CD4-positive, alpha-beta T cell treated with Interleukin-1 beta for 1 hour (primary cell): Measurements from ENCODE around the gene GAS6.
"Not testable (repeated sequence)": the region's sequence is repeated elsewhere in the genome, so short reads cannot be mapped to it uniquely, and the experiment has no call there.

Source experiments
- DNase-seq, 2 donors: peaks; one replicate each; pipeline ENCODE4 v3.0.0-alpha.2; 2020 to 2022

The GAS6 gene

DNA sequence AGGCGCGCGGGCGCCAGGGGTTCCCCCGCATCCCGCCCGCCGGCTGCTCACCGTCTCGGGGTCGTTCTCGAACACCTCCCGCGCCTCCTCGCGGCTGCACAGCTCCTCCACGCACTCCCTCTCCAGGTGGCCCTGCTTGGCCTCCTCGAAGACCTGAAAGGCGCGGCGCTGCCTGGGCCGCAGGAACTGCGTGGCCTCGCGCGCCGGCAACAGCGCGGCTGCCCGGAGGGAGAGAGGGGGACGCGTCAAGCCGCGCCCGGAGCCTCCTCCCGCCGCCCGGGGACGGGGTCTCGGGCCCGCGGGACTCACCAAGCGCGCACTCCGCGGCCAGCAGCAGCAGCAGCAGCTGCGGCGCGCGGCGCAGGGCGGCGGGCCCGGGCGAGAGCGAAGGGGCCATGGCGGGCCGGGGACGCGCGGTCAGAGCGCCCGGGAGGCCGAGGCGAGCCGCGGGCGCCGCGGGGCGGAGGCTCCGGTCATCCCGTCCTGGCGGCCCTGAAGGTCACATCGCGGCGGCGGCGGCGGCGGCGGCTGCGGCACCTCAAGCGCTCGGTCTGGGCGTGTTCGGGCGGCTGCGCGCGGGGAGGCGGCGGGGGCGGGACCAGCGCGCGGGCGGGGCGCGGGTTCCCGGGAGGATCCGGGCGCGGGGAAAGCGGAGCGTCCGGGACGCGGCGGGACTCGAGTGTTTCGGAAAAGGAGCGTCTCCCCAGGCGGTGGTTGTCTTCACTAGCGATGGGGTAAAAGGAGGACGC is at the start of gene GAS6:
Gene GAS6 (minus strand): TSS at position 553 of the 749 bp plus-strand sequence. CDS start 156 bp downstream, at position 397.
- no peak for DNase-seq

DNA sequence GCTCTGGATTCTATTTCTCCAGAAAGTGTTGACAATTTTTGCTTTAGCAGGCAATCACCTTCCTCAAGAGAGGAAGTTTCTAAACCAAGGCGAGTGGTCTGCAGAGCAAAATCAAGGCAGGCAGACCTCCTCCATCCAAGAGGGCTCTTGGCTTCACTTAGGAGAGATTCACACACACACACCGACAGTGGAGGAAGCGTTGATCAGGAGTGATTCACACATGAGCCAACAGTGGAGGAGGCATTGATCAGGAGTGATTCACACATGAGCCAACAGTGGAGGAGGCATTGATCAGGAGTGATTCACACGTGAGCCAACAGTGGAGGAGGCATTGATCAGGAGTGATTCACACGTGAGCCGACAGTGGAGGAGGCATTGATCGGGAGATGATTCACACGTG is 49.5 kb upstream of the GAS6 start:
- not testable (repeated sequence) for DNase-seq

DNA sequence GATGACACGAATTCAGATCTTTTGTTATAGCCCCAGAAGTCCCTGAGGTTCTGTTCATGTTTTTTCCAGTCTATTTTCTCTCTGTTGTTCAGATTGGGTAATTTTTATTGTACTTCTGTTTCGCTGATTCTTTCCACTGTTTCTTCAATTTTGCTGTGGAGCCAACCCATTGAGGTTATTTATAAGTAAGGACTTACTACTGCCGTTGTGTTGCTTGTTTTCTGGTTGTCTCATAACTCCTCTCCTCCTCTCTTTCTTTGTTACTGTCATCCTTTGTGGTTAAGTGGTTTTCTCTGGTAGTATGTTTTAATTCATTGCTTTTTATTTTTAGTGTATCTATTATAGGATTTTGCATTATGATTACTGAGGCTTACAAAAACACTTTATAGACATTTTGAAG is 48.7 kb upstream of the GAS6 start:
- DNase-seq = no peak

DNA sequence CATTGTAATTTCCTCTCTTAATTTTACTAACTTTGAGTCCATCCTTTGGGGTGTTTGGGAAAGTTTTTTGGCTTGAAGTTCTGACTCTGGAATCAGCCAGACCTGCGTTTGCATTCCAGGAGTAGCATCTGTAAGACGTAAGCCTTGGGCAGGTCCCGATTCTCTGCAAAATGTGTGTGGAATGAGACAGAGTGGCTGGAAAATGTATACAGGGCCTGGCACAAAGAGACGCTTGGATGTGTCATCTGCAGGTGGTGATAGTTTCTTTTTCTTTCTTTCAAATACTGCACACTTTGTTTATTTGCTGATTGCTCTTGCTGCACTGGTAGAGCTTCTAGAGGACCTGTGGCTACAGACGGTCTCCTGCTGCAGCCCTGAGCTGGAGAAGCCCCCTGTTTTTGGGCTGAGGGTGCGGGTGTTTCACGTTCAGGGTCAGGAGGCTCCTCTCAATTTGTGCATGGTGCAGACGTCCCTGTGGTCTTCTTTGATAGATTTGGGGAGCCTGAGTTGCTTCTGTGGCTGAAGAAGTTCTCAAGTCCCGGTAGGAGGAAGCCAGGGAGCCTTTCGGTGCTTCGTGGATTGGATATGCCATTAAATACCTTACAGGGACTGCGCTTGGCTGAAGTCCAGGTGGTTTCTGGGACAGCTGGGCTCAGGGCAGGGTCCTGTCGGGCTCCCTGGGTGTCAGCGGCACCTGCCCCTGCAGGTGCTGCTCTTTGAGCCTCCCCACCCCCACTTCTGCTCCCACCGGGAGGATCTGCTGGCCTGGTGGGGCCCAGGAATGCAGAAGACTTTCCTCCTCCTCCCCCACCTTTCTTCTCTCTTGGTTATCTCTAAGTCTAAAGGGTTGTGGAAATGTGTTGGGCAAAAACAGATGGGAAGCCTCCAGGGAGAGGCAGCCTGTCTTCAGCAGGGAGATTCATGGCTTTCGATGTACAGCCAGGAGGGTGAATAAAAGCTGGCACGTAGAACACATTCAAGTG is 44.0 kb upstream of the GAS6 start:
- DNase-seq = no peak

DNA sequence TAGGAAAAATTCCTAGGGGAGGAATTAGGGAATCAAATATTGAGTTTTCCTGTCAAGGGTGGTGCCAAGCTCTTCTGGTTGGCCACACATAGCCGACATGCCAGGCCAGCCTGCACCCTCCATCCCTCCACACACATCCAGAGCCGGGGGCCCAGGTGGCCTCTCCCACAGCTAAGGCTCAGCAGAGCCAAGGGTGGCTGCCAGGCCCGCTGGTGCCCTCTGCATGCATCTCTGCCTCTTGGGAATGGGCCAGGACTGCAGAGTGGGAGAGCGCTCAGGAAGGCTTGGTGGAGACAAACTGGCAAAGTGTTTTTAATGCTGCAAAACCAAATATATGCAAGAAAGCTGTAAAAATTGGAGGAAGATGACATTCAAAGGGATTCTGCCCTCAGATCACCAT is 42.7 kb upstream of the GAS6 start:
- DNase-seq = no peak

DNA sequence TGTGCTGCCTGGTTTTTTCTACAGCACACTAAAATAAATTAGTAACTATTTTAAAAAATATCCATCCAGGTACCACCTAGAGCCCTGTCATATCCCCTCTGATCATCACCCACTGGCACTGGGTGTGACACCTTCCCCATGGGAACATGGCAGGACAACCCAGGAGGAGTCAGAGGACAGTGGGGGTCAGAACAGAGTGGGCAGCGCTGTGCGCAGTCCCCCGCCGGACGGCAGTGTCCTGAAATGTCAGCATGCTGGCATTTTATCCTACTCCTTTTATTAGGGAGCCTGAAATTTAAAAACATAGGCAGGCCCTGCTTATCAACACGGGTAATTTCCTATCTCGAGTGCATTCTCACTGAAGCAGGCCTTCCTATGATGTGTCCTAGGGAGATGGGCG is 42.1 kb upstream of the GAS6 start:
- no peak for DNase-seq

DNA sequence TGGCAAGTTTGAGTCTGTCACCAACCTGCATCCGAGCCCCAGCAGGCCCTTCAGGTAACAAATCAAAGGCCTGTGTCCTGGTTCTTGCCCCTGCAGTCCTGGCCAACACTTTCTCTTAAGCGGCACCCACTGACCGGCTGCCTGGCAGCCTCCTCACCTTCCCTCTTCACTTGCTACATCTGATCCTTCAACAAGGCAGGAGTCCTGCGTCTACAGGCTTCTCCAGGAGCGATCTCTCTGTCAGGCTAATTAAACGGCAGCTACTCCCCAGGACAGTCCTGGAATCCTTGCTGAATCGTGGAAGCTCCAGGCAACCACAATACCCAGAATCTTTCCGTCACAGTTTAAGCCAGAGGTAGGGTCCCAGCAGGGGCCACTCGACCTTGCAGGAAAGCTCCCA is 41.1 kb upstream of the GAS6 start:
- no peak for DNase-seq

DNA sequence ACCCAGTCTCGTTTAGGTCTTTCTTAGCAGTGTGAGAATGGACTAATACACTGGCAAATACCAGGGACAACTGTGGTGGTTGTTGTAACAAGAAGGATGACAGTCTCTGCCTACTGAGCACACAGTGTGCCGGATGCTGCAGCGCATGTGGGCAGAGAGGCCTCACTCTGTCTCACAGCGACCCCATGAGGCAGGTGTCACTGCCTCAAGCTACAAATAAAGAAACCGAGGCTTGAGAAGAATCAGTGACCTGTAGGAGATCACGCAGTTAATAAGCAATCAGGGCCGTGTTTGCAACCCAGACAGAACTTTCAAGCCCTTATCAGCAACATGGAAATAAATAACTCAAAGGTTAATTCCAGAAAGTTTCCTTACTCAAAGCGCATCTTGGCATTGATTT is 40.5 kb upstream of the GAS6 start:
- peak in 1 of 2 donors; percentile 35 for DNase-seq

DNA sequence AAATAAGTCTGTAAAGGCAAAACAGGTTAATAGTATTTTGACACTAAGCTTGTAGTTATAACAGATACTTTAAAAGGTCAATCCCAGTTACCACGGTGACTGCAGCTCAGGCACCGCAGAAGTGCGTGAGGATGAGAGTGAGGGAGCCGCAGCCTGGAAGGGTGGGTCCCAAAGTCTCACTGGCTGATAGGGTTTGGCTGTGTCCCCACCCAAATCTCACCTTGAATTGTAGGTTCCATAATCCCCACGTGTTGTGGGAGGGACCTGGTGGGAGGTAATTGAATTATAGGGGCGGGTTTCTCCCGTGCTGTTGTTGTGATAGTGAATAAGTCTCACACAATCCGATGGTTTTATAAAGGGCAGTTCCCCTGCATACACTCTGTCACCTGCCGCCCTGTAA is 40.0 kb upstream of the GAS6 start:
- no peak for DNase-seq

DNA sequence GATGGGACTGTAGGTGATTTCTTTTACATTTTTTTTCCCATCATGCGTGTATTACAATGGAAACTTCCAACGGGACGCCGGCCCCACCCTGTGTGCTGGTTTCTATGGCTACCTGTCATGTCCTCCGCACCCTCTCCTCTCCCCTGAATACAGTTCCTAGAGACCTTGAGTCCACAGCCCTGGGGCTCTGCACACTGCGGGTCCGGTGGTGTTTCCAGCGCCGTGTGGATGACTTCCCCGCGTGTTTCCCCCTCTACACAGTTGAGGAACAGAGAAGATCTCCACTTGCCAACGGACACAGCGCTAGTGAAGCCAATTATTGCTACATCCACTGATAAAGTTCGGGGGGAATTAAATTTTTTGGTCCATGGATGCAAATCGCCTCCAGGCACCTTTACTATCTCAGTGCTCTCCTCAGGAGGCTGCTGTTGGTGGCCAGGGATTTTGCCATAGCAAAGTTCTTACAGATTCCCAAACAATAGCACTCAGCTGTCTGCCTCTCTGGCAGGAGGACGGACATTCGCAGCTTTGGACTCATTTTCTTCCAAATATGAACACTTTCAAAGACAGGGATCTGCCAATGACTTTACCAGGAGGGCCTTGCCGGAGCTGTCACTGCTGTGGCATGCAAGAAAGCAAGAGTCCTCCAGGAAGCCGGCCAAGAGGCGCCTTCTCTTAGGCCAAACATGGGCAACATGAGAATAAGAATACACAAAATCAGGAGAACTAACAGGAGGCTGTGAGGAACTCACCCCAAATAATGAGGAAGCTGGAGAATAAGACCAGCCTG is 39.3 kb upstream of the GAS6 start:
- DNase-seq = no peak

DNA sequence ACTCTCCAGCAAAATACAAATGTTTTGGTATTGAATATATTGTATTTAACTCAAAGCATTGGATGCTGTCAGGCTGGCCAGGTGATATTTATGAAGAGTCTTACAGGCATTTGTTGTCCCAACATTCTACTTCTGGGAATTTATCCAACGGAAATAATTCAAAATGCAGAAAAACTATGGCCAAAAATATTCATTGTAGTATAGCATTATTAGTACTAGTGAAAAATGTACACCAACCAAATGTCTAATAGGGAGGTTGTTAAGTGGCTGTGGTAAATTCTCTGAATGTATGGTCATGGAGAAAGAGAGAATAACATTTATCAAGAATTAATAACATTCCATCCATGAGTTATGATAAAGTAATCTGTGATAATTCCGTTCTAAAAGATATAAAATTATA is 38.6 kb upstream of the GAS6 start:
- DNase-seq = no peak

DNA sequence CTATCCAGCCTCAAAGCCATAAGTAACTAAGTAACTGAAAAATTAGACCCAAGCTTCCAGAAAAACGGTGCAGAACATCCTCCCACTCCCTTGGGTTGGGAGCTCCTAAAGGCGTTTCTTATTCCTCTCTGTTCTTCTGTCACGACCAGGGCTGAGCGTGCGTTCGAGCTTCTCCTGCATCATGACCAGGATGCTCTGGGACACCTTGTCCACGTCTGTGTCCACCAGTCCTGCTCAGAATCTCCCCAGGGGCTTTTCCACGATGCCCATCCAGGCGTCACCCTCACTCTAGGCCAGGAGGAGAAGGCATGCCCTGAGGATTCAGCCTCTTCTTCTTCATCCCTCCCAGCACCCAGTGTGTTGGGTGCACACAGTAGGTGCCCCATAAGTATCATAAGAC is 37.8 kb upstream of the GAS6 start:
- DNase-seq = no peak

DNA sequence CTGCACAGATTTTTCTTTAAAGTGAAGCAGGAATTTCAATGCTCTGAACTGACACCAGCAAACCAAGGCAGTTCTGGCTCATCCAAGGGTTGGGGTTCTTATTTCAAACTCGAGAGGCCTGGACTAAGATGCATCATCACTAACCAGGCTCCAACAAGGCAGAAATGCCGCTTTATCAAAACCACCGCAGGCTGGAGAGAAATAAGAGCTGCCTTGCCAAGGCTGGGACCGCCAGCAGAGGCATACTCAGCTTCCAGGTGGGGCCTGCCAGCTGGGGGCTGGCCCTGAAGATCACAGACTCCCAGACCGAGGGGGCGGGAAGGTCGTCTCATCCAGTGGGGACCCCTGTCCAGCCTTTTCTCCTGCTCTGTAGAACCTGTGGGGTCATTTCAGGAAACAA is 37.4 kb upstream of the GAS6 start:
- no peak for DNase-seq

DNA sequence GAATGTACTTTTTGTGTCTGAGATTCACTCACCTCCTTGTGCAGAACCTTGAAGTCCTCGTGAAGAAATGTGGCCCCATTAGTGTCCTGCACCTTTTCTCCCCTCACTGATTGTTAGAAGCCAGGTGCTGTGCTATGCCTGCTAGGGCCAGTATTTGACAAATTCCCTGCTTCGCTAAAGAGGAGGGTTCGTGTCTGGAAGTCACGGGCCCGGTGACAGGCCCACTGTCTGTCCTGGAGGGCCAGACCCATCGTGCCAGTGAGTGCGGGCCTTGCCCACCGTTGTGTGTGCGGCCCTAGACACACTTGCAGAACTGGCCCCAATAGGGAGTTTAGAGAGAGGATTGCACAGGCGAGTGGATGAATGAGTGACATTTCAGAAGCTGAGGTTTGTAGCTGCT is 36.8 kb upstream of the GAS6 start:
- no peak for DNase-seq

DNA sequence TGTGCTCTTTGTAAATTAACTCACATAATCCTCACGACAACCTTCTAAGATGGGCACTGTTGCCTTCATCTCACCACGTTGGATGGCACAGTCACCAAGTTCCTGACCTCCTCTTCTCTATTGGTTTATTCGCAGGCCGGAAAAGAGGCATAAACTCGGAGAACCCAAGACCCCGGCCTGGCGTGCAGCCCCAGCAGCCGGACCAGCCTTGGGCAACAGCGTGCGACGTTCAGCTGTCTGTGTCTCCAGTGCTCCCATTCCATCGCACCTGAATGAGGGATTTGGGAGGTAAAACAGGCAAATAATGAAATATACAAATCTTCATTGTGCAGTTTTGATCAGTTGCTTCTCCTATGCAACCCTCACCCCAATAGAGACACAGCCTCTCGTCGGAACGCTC is 34.5 kb upstream of the GAS6 start:
- DNase-seq = no peak

DNA sequence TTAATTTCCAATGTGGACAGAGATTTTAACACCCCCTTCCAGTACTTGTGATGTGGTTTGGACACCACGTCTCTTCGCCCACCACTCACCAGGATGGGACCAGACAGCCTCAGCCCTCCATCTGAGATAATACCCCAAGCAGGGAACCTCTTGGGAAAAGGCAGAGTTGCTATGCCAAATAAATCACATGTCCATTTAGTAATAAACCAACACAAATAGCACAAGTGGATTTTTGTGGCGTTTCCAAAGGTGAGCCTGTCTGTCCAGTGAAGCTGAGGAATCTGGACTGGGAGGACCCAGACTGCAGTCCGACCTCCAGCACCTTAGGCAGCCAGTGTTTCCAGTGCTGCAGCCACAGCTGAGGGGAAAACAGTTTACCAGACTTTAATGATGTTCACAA is 34.1 kb upstream of the GAS6 start:
- DNase-seq = no peak

DNA sequence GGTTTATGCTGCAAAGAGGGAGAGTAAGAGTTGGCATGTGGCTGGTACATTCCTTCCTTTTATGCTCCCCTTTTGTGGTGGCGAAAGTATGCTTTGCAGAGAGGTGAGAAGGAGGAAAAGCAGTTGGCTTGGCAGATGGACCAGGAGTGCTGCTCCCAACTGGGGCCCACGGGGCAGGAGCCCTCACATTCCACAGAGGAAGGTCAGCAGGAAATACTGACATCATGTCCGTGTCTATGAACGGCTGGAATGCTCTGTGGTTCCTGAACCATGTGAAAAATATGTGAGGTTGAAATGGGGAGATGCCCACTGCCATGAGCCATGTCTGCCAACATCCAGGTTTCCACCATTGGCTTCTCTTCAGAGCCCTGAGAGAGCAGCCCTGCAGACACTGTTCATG is 33.3 kb upstream of the GAS6 start:
- DNase-seq = no peak

DNA sequence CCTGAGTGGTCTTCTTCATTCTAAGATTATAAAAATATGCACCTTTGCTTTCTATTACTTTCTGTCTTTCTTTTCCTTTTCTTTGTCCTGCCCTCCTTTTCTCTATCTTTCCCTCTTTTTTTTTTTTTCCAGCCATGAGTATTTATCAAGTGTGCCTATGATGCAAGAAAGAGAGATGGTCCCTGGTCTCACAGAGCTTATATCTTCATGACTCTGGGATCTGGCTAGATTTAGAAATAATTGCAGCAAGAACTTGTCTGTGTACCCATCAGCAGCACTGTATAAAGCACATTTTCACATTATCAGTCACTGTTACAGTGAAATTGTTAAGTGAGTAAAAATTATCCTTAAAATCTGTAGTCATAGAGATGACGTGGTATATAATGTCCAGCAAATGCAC is 31.6 kb upstream of the GAS6 start:
- no peak for DNase-seq

DNA sequence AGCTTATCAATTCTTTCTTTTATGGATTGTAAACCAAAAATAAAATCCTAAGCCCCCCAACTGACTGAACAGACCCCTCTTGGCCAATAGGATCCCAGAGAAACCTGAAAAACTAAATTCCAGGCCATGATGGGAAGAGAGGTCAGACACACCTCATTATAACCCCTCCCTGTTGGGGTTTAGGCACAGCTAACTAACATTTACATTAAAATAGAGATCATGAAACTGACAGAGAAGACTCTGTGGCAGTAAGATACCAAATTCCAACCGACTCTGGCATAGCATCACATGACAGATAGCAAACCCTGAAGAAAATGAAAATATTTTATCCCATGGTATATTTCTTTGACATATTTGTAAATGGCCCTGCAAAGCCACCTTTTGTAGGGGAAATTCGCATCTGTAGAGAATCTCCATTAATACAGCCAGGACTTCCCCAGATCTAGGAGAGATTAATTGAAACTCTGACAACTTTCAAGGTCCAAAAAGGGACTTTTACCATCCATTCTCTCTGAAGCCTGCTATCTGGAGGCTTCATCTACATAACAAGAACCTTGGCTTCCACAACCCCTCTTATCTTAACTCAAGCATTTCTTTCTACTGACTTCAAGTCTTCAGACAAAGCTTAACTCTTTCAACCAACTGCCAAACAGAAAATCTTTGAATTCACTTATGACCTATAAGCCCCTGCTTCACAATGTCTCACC is 27.1 kb upstream of the GAS6 start:
- no peak for DNase-seq

DNA sequence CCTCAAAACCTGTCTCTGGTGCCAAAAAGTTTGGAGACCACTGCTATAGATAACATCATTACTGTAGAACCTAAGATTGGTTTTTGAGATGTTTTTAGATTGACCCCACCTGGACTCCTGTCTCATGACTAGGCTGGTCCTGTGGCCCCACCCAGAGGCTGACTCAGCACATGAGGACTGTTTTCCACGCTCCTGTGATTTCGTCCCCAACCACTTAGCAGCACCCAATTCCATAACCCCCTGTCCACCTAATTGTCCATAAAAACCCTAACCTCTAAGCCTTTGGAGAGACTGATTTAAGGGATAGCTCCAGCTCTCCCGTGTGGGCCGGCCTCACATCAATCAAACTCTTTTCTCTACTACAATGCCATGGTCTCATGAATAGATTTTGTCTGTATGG is 25.6 kb upstream of the GAS6 start:
- no peak for DNase-seq

DNA sequence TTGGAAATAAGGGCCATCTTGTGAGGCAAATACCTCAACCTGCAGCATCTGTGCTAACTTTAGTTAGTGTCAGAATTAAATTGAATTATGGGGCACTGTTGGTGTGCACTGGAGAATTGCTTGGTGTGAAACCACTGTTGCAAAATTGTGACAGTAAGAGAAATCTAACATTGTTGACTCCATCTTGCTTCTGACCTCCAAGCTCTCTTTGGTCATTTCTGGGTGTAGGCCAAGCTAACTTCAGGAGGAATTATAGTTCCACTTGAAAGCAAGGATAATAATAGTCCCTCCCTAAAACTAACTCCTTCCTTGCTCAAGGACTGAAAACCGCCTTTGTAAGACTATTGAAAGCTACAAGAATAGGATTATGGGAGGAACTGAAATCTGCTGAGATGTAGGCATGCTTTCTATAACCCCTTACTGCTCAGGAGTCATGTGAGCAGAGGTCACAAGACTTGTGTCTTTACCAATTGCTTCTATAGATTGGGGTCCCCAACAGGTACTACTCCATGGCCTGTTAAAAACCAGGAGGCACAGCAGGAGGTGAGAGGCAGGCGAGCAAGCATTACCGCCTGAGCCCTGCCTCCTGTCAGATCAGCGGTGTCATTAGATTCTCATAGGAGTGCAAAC is 24.9 kb upstream of the GAS6 start:
- DNase-seq = no peak

DNA sequence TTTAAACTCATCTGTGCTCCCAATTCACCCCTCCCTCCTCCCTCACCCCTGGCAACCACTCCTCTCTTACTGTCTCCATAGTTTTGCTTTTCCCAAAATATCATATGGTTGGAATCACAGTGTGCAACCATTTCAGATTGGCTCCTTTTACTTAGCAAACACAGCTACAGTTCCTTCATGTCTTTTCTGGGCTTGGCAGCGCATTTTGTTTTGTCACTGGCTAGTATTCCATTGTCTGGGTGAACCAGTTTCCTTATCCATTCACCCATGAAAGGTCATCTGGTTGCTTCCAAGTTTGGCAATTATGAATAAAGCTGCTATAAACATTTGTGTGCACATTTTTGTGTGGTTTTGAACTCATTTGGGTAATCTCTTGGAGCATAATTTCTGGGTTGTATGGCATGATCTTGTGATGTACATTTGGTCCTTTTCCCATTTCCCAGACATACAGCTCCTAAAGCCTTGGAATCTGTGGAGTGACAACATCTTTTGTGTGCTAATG is 23.9 kb upstream of the GAS6 start:
- no peak for DNase-seq
